IMR-90 (cell line): ENCODE data around the gene BLOC1S6. TPM values are rescaled to one million over a fixed set of nuclear protein-coding genes. Genes with fewer than 3 reads are reported as not detected.
A peak's percentile ranks its signal among the peaks of the same experiment; 100 is the strongest.

Experiments
- ATAC-seq: fragments of 200-7000 bp; cut with Tn5 transposase; 2 replicates; pipeline ENCODE4 v1.9.1; 2020; ENCODE audit warnings: low read depth, mild to moderate bottlenecking, moderate library complexity
- BruUV-seq: library from RNA; stranded (reverse); fragments of 400-500 nt; replicated peaks from 2 replicates; lab custom pipeline; 2021; lab: Mats Ljungman, UMichigan
- CTCF ChIA-PET: fragments of 300-600 bp; formaldehyde crosslinking; extraction: SDS; loops from one replicate; lab custom pipeline; 2021; ENCODE audit warnings: antibody characterized with exemption; lab: Yijun Ruan, JAX
- POLR2A ChIA-PET: fragments of 300-600 bp; sonication (Branson Sonifier 250); formaldehyde crosslinking; loops from one replicate; lab custom pipeline; 2022; ENCODE audit warnings: antibody characterized with exemption; ENCODE audit not compliant: unreplicated experiment; lab: Charles Lee
- DNase-seq: peaks from one replicate; pipeline ENCODE4 v3.0.0; 2013
- H2AFZ ChIP-seq: replicated peaks from 2 replicates; pipeline ENCODE3; 2013; ENCODE audit warnings: low read length, mild to moderate bottlenecking; ENCODE audit not compliant: poor library complexity
- H2AK5ac ChIP-seq: 2 replicates; pipeline ENCODE4 v1.6.1; 2013; ENCODE audit warnings: low read depth, low read length, inconsistent platforms
- H2AK9ac ChIP-seq: replicated peaks from 2 replicates; pipeline ENCODE3; 2013; ENCODE audit warnings: mild to moderate bottlenecking, low read depth, low read length, moderate library complexity; ENCODE audit not compliant: poor library complexity
- H2BK120ac ChIP-seq: 2 replicates; pipeline ENCODE4 v1.6.1; 2013; ENCODE audit warnings: low read depth, low read length, inconsistent platforms
- H2BK15ac ChIP-seq: 3 replicates; pipeline ENCODE4 v1.6.1; 2013; ENCODE audit warnings: low read depth, low read length, inconsistent platforms
- H2BK20ac ChIP-seq: 2 replicates; pipeline ENCODE4 v1.6.1; 2013; ENCODE audit warnings: low read depth, mild to moderate bottlenecking, inconsistent platforms, low read length, moderate library complexity
- H2BK5ac ChIP-seq: 2 replicates; pipeline ENCODE4 v1.6.1; 2013; ENCODE audit warnings: mild to moderate bottlenecking, low read depth, low read length, inconsistent platforms; ENCODE audit not compliant: poor library complexity, severe bottlenecking
- H3K14ac ChIP-seq: replicated peaks from 2 replicates; pipeline ENCODE4 v1.6.1; 2013; ENCODE audit warnings: low read depth, low read length, inconsistent platforms
- H3K18ac ChIP-seq: 2 replicates; pipeline ENCODE4 v1.6.1; 2013; ENCODE audit warnings: low read depth, low read length, control low read depth
- H3K23ac ChIP-seq: 2 replicates; pipeline ENCODE4 v1.6.1; 2013; ENCODE audit warnings: low read depth, low read length, inconsistent platforms
- H3K27ac ChIP-seq: 2 replicates; pipeline ENCODE4 v1.5.1; 2013; ENCODE audit warnings: mild to moderate bottlenecking, control low read depth, low read length; ENCODE audit not compliant: insufficient read depth
- H3K27me3 ChIP-seq: 2 replicates; pipeline ENCODE4 v1.6.1; 2013; ENCODE audit warnings: low read length; ENCODE audit not compliant: control insufficient read depth, insufficient read depth
- H3K36me3 ChIP-seq: 2 replicates; pipeline ENCODE4 v1.6.1; 2013; ENCODE audit warnings: low read length, mixed read lengths; ENCODE audit not compliant: control insufficient read depth, insufficient read depth
- H3K4ac ChIP-seq: 2 replicates; pipeline ENCODE4 v1.6.1; 2013; ENCODE audit warnings: low read depth, low read length, inconsistent platforms
- H3K4me1 ChIP-seq: 2 replicates; pipeline ENCODE4 v1.6.1; 2013; ENCODE audit warnings: low read length, mixed read lengths; ENCODE audit not compliant: control insufficient read depth, insufficient read depth
- H3K4me2 ChIP-seq: 2 replicates; pipeline ENCODE4 v1.6.1; 2013; ENCODE audit warnings: low read depth, mild to moderate bottlenecking, control low read depth, low read length, moderate library complexity
- H3K4me3 ChIP-seq: 2 replicates; pipeline ENCODE4 v1.5.1; 2013; ENCODE audit warnings: low read depth, mild to moderate bottlenecking, control low read depth, low read length, moderate library complexity; ENCODE audit not compliant: insufficient read depth
- H3K56ac ChIP-seq: 2 replicates; pipeline ENCODE4 v1.6.1; 2013; ENCODE audit warnings: low read length, inconsistent platforms; ENCODE audit not compliant: insufficient read depth; ENCODE audit errors: extremely low read depth
- H3K79me1 ChIP-seq, 2 experiments: 2 replicates each; pipeline ENCODE4 v1.6.1; 2013; ENCODE audit warnings: low read length in 2 of 2, inconsistent platforms in 1 of 2, low read depth in 1 of 2
- H3K9ac ChIP-seq: 2 replicates; pipeline ENCODE4 v1.6.1; 2013; ENCODE audit warnings: low read depth, low read length, control low read depth
- H3K9me1 ChIP-seq: 2 replicates; pipeline ENCODE4 v1.6.1; 2013; ENCODE audit warnings: low read length, inconsistent platforms; ENCODE audit not compliant: insufficient read depth
- H3K9me3 ChIP-seq: 2 replicates; pipeline ENCODE4 v1.6.1; 2013; ENCODE audit warnings: low read length; ENCODE audit not compliant: control insufficient read depth, insufficient read depth
- H4K20me1 ChIP-seq: 2 replicates; pipeline ENCODE4 v1.6.1; 2013; ENCODE audit warnings: low read length, inconsistent platforms; ENCODE audit not compliant: insufficient read depth
- H4K5ac ChIP-seq: 2 replicates; pipeline ENCODE4 v1.6.1; 2013; ENCODE audit warnings: mild to moderate bottlenecking, low read depth, low read length, control low read depth
- H4K8ac ChIP-seq, 2 experiments: 2 replicates each; pipeline ENCODE4 v1.6.1; 2013; ENCODE audit warnings: low read depth in 2 of 2, low read length in 2 of 2, control low read depth in 1 of 2, inconsistent platforms in 1 of 2
- H4K91ac ChIP-seq: 2 replicates; pipeline ENCODE4 v1.6.1; 2013; ENCODE audit warnings: low read depth, low read length, inconsistent platforms; ENCODE audit not compliant: insufficient read depth
- BHLHE40 ChIP-seq: fragments of 150-350 bp; IDR thresholded peaks from 2 replicates; pipeline ENCODE4 v1.6.1; 2016; ENCODE audit warnings: mild to moderate bottlenecking, low read depth, low read length
- FOS ChIP-seq: fragments of 150-350 bp; IDR thresholded peaks from 2 replicates; pipeline ENCODE4 v1.6.1; 2016; ENCODE audit warnings: low read depth, low read length
- RFX5 ChIP-seq: IDR thresholded peaks from 2 replicates; pipeline ENCODE4 v1.8.0; 2012; ENCODE audit warnings: low read depth, mild to moderate bottlenecking, low read length, moderate library complexity
- WGBS, 2 experiments: methylation state at CpG; one replicate each; pipeline versions ENCODE4 v1.1.5 to v1.1.7; 2013; ENCODE audit warnings: missing lambda C conversion rate in 2 of 2; ENCODE audit not compliant: insufficient read length in 1 of 2; ENCODE audit errors: extremely low coverage in 2 of 2; 5-methylcytosine and 5-hydroxymethylcytosine counted together
- dilution Hi-C: fragments of 300-500 bp; cut with HindIII; formaldehyde crosslinking; loops from one replicate; pipeline ENCODE4 v1.14.3; 2018; ENCODE audit warnings: low sequenced_read_pairs; ENCODE audit not compliant: unreplicated experiment
- in situ Hi-C: fragments of 300-500 bp; cut with MboI; formaldehyde crosslinking; loops from 3 replicates; pipeline ENCODE4 v1.14.3; 2019; ENCODE audit warnings: low sequenced_read_pairs, inconsistent platforms, mixed read lengths
- intact Hi-C: fragments of 100-400 bp; cut with micrococcal nuclease; formaldehyde crosslinking; loops from 2 replicates; pipeline ENCODE4 v1.10.0; 2022
- polyA plus RNA-seq, 3 experiments: library from polyadenylated mRNA; depleted of rRNA; stranded (reverse); fragments of >200 nt; gene quantifications; 2 replicates each; pipeline ENCODE4 v1.2.3, GENCODE V29; 2012; ENCODE audit warnings: low replicate concordance in 1 of 3
- total RNA-seq: library from RNA; depleted of rRNA; stranded (reverse); fragments of >200 nt; gene quantifications from 2 replicates; pipeline ENCODE4 v1.2.3, GENCODE V29; 2012

BLOC1S6 gene
- total and polyA plus RNA-seq, 2 of the 4 experiments (the other 2 are of a cell fraction) = 21.7 to 40.9 TPM

GRCh38 chr15:45594835-45595530 is 7.8 kb downstream of the BLOC1S6 start:
- Histone ChIP-seq H3K18ac (no peak overlapping the region), H3K9ac (no peak overlapping the region), H2BK15ac (no peak overlapping the region), H3K27ac (no peak overlapping the region), H3K27me3 (no peaks in the 10 kb centered on the region), H3K14ac (no peak overlapping the region), H3K4me2 (no peak overlapping the region), H4K8ac (0 out of 4 replicates have a peak overlapping the region, but pooled peaks of 1 of the 2 experiments have one; percentile 13), H2AK5ac (no peak overlapping the region), H3K9me3 (no peaks in the 10 kb centered on the region), H2BK120ac (no peak overlapping the region; the same call in 1 of the 2 replicates), H4K91ac (no peak overlapping the region), H3K56ac (no peak overlapping the region), H3K79me1 (peaks cover 14 to 32% of the 10 kb centered on the region in 2 experiments), H2AFZ (no peak overlapping the region), H3K4me1 (peaks cover 3% of the 10 kb centered on the region; the same call in 1 of the 2 replicates), H3K23ac (no peak overlapping the region), H3K36me3 (peaks cover 14% of the 10 kb centered on the region; the same call in 1 of the 2 replicates), H4K20me1 (peaks cover 7% of the 10 kb centered on the region; the same call in 1 of the 2 replicates), H3K4ac (peak overlapping the region; percentile 24; the same call in 1 of the 2 replicates), H2AK9ac (no peak overlapping the region), H2BK5ac (peak overlapping the region; percentile 28), H2BK20ac (no peak overlapping the region), H4K5ac (no peak overlapping the region), H3K9me1 (peaks cover 5% of the 10 kb centered on the region; the same call in 1 of the 2 replicates), H3K4me3 (no peak overlapping the region)
- no peak; the same call in 1 of the 2 replicates for ATAC-seq
- intact Hi-C loops (no loop called here), dilution Hi-C loops (no loop called here), in situ Hi-C loops (no loop called here)
- no TSS peak for BruUV-seq
- DNase-seq = no peak
- ChIA-PET CTCF (interaction anchor here (1.2 to 1.4 kb wide), 2 partner anchors 8 to 137 kb away, joined by 3 read pairs; no protein-coding TSS in a partner anchor), POLR2A (no interaction called here)
- WGBS, 2 experiments = no CpG with 5 or more reads among the region's 2 CpGs
- no peak for TF ChIP-seq BHLHE40
- no peak for TF ChIP-seq RFX5
- no peak for TF ChIP-seq FOS
